PFSK-1 (cell line): ENCODE data around the gene GPR25.

Source experiments
- FOXP2 ChIP-seq: optimal IDR thresholded peaks from 2 replicates; pipeline ENCODE3; 2011; ENCODE audit warnings: borderline replicate concordance, control low read depth, inconsistent platforms; ENCODE audit not compliant: insufficient read depth; ENCODE audit errors: extremely low read length, extremely low read depth
- POLR2AphosphoS5 ChIP-seq: IDR thresholded peaks from 2 replicates; pipeline ENCODE4 v1.6.1; 2012; ENCODE audit warnings: low read depth, mild to moderate bottlenecking, control low read depth, low read length, moderate library complexity
- SIN3A ChIP-seq: IDR thresholded peaks from 2 replicates; pipeline ENCODE4 v1.6.1; 2012; ENCODE audit warnings: mild to moderate bottlenecking, low read length, moderate library complexity, borderline replicate concordance; ENCODE audit not compliant: insufficient read depth
- TAF1 ChIP-seq: IDR thresholded peaks from 2 replicates; pipeline ENCODE4 v1.6.1; 2012; ENCODE audit warnings: low read length, control low read depth, borderline replicate concordance; ENCODE audit not compliant: insufficient read depth
- TF ChIP-seq, protein P1 (sequence below), 2 experiments: IDR thresholded peaks; 2 replicates each; pipeline versions ENCODE4 v1.6.1 to v1.8.0; 2011 to 2012; ENCODE audit warnings: low read depth in 2 of 2, low read length in 2 of 2, control low read depth in 1 of 2, inconsistent platforms in 1 of 2, mild to moderate bottlenecking in 1 of 2, moderate library complexity in 1 of 2; ENCODE audit not compliant: insufficient read depth in 1 of 2

Gene GPR25

DNA sequence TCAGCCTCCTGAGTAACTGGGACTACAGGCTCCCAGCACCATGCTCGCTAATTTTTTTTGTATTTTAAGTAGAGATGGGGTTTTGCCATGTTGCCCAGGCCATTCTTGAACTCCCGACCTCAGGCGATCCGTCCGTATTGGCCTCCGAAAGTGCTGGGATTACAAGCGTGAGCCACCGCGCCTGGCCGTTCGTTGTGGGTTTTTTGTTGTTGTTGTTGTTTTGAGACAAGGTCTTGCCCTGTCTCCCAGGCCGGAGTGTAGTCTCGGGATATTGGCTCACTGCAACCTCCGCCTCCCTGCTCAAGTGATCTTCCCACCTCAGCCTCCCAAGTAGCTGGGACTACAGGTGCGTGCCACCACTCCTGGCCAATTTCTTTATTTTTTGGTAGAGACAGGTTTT, 17.2 kb downstream of the GPR25 start:
- TF ChIP-seq FOXP2, result no peak
- TF ChIP-seq SIN3A, result no peak
- no peak for TF ChIP-seq TAF1
- TF ChIP-seq, protein P1, sequence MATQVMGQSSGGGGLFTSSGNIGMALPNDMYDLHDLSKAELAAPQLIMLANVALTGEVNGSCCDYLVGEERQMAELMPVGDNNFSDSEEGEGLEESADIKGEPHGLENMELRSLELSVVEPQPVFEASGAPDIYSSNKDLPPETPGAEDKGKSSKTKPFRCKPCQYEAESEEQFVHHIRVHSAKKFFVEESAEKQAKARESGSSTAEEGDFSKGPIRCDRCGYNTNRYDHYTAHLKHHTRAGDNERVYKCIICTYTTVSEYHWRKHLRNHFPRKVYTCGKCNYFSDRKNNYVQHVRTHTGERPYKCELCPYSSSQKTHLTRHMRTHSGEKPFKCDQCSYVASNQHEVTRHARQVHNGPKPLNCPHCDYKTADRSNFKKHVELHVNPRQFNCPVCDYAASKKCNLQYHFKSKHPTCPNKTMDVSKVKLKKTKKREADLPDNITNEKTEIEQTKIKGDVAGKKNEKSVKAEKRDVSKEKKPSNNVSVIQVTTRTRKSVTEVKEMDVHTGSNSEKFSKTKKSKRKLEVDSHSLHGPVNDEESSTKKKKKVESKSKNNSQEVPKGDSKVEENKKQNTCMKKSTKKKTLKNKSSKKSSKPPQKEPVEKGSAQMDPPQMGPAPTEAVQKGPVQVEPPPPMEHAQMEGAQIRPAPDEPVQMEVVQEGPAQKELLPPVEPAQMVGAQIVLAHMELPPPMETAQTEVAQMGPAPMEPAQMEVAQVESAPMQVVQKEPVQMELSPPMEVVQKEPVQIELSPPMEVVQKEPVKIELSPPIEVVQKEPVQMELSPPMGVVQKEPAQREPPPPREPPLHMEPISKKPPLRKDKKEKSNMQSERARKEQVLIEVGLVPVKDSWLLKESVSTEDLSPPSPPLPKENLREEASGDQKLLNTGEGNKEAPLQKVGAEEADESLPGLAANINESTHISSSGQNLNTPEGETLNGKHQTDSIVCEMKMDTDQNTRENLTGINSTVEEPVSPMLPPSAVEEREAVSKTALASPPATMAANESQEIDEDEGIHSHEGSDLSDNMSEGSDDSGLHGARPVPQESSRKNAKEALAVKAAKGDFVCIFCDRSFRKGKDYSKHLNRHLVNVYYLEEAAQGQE (IDR thresholded peaks at IDR 0.05; ENCODE audit: insufficient read depth in 1 of 2, low read depth in 2 of 2, low read length in 2 of 2), result no peak
- TF ChIP-seq POLR2AphosphoS5, result no peak

DNA sequence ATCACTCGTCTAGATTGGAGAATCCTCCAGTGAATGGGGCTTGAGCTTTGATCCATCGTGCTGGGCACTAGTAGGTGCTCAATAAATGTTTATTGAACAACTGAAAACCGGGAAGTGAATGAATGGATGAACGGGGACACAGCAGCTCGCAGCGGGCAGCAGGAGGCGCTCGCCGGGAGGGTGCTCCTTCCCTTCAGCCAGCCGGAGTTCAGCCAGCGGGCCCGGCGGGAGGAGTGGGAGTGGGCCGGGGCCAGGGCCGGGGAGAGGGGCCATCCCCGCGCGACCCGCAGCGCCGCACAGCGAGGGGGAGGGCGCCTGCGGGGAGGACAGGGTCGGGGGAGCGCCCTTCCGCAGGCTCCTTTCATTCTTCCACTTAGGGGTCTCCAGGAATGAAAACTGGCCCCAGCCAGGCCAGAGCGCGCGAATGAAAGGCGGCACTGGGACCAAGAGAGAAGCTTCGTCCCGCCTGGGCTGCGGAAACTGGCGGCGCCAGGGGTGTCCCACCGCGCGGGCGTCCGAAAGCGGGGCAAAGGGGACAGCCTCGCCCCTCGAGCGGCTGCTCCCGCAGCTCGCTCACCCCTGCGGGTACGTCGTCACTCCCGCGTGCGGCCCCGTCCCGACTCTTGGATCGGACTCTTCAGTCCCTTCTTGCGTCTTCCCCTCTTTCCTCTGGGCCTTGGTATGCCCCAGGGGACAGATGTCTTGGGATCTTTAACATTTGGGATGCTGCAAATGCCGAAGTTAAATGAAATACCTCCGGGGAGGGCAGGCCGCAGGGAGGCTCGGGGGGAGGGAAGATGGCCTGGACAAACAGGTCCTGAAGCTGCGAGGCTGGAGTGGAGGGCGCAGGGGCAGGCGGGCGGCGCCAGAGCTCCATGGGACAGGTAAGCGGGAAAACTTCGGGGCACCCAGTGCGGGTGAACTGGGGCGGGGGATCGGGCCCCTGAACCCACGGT, 18.3 kb downstream of the GPR25 start:
- TF ChIP-seq, protein P1 (IDR thresholded peaks at IDR 0.05; ENCODE audit: insufficient read depth in 1 of 2, low read depth in 2 of 2, low read length in 2 of 2), result no peak
- no peak for TF ChIP-seq SIN3A

DNA sequence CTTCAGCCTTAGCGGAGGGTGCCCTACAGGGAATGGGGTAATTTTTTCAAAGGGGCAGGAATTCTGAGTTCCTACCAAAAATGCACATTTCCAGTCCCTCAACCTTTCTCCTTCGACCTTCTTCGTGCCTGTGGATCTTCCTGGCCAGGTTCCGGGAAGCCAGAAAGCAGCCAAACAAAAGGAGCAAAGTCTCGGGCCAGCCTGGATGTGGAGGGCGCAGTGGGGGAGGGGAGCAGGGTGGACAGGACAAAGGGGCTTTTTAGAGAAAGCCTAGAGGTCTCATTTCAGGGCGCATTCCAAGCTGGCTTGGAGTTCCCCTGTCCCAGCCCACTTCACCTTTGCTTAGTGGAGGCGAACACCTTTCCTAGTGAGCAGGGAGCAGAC, 19.0 kb downstream of the GPR25 start:
- TF ChIP-seq FOXP2 (no peak), POLR2AphosphoS5 (no peak), TAF1 (no peak), SIN3A (no peak)
- TF ChIP-seq, protein P1 (IDR thresholded peaks at IDR 0.05; ENCODE audit: insufficient read depth in 1 of 2, low read depth in 2 of 2, low read length in 2 of 2), result no peak

DNA sequence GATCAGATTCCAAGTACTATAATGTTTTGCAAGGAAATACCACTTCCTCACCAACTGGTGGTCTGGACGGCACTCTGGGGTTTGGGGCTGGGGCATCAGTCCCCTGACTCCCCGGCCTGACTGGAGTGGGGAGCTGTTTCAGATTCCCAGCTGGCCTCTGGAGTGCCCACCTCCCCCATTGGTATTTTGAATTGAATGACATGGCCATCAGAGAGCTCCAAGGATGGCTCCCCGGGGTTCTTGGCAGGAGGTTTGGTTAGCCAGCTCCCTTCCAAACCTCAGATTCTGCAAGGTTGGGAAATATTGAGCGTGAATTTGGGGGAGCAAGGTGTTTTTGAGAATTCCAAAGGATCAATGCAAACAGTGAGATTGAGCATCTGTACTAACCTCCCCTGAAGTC, 19.8 kb downstream of the GPR25 start:
- TF ChIP-seq POLR2AphosphoS5 (no peak), FOXP2 (no peak), SIN3A (no peak), TAF1 (no peak)
- TF ChIP-seq, protein P1 (IDR thresholded peaks at IDR 0.05; ENCODE audit: insufficient read depth in 1 of 2, low read depth in 2 of 2, low read length in 2 of 2), result no peak
